Endothelial cell (in vitro differentiated cells): ENCODE data around the gene C19orf81. TPM values are rescaled to one million over a fixed set of nuclear protein-coding genes. Genes with fewer than 3 reads are reported as not detected.

Experiments
- DNase-seq: peaks from one replicate; pipeline ENCODE4 v3.0.0; 2021; ENCODE audit warnings: low spot score
- H3K27ac Mint-ChIP-seq: one replicate; pipeline ENCODE4 v1.8.0; 2021; ENCODE audit warnings: mixed read lengths, inconsistent platforms; ENCODE audit not compliant: unreplicated experiment
- H3K27me3 Mint-ChIP-seq: one replicate; pipeline ENCODE4 v1.8.0; 2021; ENCODE audit warnings: mild to moderate bottlenecking, moderate library complexity, mixed read lengths, inconsistent platforms; ENCODE audit not compliant: unreplicated experiment
- H3K36me3 Mint-ChIP-seq: one replicate; pipeline ENCODE4 v1.8.0; 2021; ENCODE audit warnings: mild to moderate bottlenecking, low read depth, mixed read lengths, inconsistent platforms; ENCODE audit not compliant: unreplicated experiment
- H3K4me1 Mint-ChIP-seq: one replicate; pipeline ENCODE4 v1.8.0; 2021; ENCODE audit warnings: mild to moderate bottlenecking, mixed read lengths, inconsistent platforms; ENCODE audit not compliant: unreplicated experiment
- H3K4me3 Mint-ChIP-seq: one replicate; pipeline ENCODE4 v1.8.0; 2021; ENCODE audit warnings: mild to moderate bottlenecking, mixed read lengths, inconsistent platforms; ENCODE audit not compliant: unreplicated experiment
- H3K9me3 Mint-ChIP-seq: one replicate; pipeline ENCODE4 v1.8.0; 2021; ENCODE audit warnings: mixed read lengths, inconsistent platforms; ENCODE audit not compliant: unreplicated experiment
- total RNA-seq: library from RNA; stranded (reverse); fragmentation: NEBNext Ultra II Directional; extraction: Animal tissue kit (Norgen Biotek cat#: 25700); gene quantifications from one replicate; pipeline ENCODE4 v1.2.1, GENCODE V29; 2021; ENCODE audit not compliant: unreplicated experiment
- TF ChIP-seq, protein P1 (sequence below): fragments of 200-600 bp; sonication (generic); IDR thresholded peaks from one replicate; pipeline ENCODE4 v1.5.0; 2021; ENCODE audit warnings: antibody characterized with exemption; ENCODE audit not compliant: unreplicated experiment

Gene C19orf81
- total RNA-seq, 1 donor from 2014 or later, result not detected

DNA sequence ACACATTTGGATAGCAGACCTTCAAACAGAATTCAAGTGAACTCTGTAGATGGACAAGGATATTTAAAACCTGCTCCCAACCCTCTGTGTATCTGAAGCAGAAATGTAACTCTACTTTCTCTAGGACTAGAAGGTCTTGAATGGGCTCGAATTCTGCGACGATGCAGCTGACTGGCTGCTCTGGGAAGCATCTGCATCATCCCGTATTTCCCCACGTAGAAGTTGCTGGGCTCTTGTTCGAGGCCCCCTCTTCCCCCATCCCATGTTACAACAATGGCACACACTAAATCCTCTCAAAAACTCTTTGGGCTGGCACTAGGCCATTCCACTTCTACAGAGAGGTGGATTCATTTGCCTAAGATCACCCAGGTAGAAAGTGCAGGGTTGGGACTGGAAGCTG is 15.0 kb downstream of the C19orf81 start:
- TF ChIP-seq, protein P1, sequence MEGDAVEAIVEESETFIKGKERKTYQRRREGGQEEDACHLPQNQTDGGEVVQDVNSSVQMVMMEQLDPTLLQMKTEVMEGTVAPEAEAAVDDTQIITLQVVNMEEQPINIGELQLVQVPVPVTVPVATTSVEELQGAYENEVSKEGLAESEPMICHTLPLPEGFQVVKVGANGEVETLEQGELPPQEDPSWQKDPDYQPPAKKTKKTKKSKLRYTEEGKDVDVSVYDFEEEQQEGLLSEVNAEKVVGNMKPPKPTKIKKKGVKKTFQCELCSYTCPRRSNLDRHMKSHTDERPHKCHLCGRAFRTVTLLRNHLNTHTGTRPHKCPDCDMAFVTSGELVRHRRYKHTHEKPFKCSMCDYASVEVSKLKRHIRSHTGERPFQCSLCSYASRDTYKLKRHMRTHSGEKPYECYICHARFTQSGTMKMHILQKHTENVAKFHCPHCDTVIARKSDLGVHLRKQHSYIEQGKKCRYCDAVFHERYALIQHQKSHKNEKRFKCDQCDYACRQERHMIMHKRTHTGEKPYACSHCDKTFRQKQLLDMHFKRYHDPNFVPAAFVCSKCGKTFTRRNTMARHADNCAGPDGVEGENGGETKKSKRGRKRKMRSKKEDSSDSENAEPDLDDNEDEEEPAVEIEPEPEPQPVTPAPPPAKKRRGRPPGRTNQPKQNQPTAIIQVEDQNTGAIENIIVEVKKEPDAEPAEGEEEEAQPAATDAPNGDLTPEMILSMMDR, result no peak
- no peak overlapping the region for H3K27ac Mint-ChIP-seq
- H3K36me3 Mint-ChIP-seq, result peaks cover 15% of the 10 kb centered on the region
- DNase-seq, result no peak
- H3K4me1 Mint-ChIP-seq, result no peaks in the 10 kb centered on the region
- H3K27me3 Mint-ChIP-seq, result peaks cover 32% of the 10 kb centered on the region
- peaks cover 27% of the 10 kb centered on the region for H3K9me3 Mint-ChIP-seq
- no peak overlapping the region for H3K4me3 Mint-ChIP-seq

DNA sequence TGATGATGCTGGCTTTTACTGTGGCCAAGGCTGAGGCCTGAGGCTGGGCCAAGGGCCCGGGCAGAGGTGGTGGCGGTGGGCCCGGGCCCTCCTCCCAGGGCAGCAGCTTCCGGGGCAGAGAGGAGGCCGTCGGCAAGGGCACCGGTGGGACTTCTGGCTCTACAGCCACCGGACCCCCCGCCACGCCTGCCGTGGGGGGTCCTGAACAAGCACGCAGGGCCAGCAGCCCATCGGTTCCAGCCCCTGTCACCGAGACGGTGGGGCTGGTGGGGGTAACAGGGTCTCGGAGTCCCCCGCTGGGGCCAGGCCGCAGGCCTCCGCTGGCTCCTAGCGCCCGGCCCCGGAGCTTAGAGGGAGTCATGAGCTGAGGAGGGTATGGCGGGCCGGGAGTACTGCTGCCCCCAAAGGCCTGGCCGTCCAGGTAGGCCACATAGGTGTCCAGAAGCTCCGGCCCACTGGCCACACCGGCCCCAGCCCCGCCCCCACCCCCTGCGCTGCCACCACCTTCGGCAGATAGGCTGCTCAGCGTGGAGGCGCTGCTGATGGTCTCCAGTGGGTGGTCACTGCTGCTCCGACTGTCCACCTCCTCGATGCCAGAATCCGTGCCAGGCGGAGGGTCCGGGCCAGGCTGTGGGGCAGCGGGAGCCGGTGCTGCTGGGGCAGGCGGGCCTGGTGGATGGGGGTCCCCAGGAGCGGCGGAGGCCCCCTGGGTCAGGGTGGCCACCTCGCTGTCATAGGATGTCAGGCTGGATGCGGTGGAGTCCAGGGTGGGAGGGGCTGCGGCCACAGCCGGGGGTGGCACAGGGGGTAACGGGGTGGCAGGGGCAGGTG is 17.3 kb downstream of the C19orf81 start:
- H3K4me3 Mint-ChIP-seq, result no peak overlapping the region
- H3K9me3 Mint-ChIP-seq, result peaks cover 26% of the 10 kb centered on the region
- peaks cover 25% of the 10 kb centered on the region for H3K27me3 Mint-ChIP-seq
- H3K4me1 Mint-ChIP-seq, result no peaks in the 10 kb centered on the region
- no peak overlapping the region for H3K27ac Mint-ChIP-seq
- TF ChIP-seq, protein P1, result no peak
- no peak for DNase-seq
- peaks cover 13% of the 10 kb centered on the region for H3K36me3 Mint-ChIP-seq

DNA sequence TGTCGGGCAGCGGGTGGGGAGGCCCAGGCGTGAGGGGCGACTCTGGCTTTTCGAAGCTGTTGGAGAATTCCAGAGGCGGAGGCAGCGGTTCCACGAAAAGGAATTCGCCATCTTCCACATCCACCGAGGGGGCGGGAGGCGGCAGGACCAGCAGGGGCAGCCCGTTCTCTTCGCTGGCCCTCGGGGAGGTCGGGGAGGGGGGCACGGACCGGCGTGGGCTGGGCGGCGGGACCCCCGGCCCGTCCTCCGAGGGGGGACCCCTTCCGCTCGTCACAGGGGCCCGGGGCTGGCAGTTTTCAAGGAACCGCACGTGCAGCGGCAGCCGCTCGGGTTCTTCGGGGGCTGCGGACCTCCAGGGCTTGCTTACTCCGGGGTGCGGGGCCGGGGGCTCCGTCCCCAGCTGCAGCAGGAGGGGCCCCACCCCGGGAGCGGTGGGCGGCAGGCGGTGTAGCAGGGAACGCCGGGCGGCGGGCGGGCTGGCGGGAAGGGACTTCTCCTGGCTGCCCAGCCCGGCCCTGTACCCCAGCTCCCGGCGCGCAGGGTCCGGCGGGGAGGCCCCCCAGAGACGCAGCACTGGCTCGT is 18.0 kb downstream of the C19orf81 start:
- TF ChIP-seq, protein P1, result no peak
- no peak for DNase-seq
- H3K27me3 Mint-ChIP-seq, result peaks cover 25% of the 10 kb centered on the region
- H3K4me3 Mint-ChIP-seq, result no peak overlapping the region
- peaks cover 18% of the 10 kb centered on the region for H3K36me3 Mint-ChIP-seq
- no peak overlapping the region for H3K27ac Mint-ChIP-seq
- peaks cover 32% of the 10 kb centered on the region for H3K9me3 Mint-ChIP-seq
- H3K4me1 Mint-ChIP-seq, result no peaks in the 10 kb centered on the region

DNA sequence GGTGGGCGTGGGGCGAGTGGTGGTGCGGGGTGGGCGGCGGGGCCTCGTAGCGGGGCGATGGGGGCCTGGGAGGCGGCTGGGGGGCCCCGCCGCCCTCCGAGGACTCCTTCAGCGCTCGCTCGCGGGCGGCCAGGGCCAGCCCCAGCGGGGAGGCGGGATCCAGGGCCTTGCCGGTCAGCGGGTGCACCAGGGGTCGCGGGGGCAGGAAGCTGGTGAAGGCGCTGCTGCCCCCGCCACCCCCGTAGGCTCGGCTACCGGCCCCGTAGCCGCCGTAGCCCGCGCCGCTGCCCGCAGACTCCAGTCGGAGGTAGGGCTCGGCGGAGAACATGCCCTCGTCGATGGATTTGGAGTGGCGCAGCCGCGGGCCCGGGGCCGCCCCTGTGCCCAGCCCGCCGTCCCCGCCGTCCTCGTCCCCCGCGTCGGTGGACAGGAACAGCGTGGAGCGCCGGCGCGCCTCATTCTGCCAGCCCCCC is 18.6 kb downstream of the C19orf81 start:
- H3K4me1 Mint-ChIP-seq, result no peaks in the 10 kb centered on the region
- H3K27ac Mint-ChIP-seq, result no peak overlapping the region
- H3K4me3 Mint-ChIP-seq, result no peak overlapping the region
- peaks cover 18% of the 10 kb centered on the region for H3K36me3 Mint-ChIP-seq
- TF ChIP-seq, protein P1, result no peak
- peaks cover 29% of the 10 kb centered on the region for H3K9me3 Mint-ChIP-seq
- peaks cover 22% of the 10 kb centered on the region for H3K27me3 Mint-ChIP-seq
- no peak for DNase-seq

DNA sequence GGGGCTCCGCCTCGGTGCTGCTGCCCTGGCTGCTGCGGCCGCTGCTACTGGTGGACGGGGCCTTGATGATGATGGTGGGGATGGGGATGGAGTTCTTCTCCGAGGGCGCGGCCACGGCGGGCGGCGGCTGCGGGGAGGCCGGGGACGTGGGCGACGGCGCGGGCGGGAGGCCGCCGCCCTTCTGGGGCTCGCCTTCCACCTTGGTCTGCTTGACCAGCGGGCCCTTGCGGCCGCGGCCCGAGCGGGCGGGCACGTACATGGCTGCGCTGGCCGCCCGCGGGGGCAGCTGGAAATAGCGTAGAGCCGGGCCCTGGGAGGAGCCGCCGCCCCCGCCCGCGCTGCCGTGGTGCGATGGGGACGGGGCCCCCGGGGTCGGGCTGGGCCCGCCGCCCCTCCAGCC is 19.2 kb downstream of the C19orf81 start:
- Mint-ChIP-seq H3K36me3 (peaks cover 16% of the 10 kb centered on the region), H3K27ac (no peak overlapping the region), H3K27me3 (peaks cover 19% of the 10 kb centered on the region), H3K4me3 (no peak overlapping the region), H3K9me3 (peaks cover 23% of the 10 kb centered on the region), H3K4me1 (no peaks in the 10 kb centered on the region)
- no peak for DNase-seq
- TF ChIP-seq, protein P1, result no peak
